GM10847 (cell line): Measurements from ENCODE around the gene AMPH.

Experiments
- POLR2A ChIP-seq: IDR thresholded peaks from 2 replicates; pipeline ENCODE4 v1.6.1; 2011; ENCODE audit not compliant: insufficient read length; ENCODE audit errors: extremely low read depth

The AMPH gene

DNA sequence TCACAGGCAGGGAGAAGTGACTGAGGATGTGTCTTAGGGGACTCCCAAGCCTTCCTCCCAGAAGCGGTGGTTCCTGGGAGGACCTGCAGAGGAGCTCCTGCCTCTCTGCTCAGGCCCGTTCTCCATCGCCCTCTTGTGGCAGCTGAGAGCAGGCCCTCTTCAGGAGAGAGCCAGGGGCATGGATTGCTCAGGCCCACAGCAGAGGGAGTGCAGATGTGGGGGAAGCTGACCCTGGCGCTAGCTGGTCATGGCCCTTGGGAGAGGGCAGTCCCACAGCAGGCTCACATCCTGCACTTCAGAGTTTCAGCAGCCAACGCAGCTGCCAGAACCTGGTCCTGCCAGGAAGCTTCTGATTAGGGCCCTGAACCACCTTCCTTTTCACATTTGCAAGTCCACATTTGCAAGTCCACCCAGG, 263.0 kb downstream of the AMPH start:
- no peak for TF ChIP-seq POLR2A

DNA sequence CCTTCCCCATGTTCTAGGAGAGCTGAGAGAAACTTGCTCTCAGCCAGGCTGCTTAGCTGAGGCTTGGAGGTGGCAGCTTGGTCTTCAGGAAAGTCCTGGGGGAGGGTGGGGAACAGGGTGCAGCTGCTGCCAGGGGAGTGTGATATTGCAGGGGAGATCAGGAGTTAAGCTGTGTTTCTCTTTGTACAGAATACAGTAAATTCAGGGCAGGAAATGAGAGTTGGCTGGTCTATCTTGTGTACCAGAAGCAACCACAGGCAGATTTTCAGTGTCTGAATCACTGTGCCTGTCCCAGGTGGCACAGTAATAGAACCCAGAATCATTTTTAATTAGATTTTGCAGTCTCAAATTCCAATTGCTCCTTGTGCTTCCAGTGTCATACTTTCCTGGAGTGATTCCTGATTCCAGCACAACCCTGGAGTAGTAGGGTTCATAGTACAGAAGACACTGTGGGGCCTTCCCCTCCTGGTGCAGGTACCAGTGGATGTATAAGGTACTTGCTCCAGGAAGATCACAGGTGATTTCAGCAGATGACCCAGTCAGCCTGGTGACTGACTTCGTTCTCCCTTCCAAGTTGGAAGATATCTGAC, 263.8 kb downstream of the AMPH start:
- no peak for TF ChIP-seq POLR2A

DNA sequence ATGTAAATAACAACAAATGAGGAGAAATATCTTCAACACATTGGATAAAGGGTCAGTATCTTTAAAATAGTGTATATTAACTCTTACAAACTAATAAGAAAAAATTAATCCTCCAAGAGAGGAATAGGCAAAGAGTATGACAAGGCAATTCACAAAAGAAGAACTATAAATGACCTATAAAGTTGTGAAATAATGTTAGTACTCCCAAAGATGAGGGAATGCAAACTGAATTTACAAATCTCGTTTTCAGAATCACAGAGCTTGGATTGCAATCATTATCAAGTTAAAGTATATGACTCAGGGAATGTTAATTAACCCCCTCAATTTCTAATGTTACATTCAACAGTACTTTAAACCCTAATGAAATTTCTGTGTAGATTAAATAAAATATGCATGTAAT, 270.4 kb downstream of the AMPH start:
- no peak for TF ChIP-seq POLR2A

DNA sequence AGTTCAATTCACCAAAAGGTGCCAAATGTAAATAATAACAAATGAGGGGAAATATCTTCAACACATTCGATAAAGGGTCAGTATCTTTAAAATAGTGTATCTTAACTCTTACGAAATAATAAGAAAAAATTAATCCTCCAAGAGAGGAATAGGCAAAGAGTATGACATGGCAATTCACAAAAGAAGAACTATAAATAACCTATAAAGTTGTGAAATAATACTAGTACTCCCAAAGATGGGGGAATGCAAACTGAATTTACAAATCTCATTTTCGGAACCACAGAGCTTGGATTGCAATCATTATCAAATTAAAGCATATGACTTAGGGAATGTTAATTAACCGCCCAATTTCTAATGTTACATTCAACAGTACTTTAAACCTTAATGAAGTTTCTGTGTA, 279.6 kb downstream of the AMPH start:
- TF ChIP-seq POLR2A = no peak

DNA sequence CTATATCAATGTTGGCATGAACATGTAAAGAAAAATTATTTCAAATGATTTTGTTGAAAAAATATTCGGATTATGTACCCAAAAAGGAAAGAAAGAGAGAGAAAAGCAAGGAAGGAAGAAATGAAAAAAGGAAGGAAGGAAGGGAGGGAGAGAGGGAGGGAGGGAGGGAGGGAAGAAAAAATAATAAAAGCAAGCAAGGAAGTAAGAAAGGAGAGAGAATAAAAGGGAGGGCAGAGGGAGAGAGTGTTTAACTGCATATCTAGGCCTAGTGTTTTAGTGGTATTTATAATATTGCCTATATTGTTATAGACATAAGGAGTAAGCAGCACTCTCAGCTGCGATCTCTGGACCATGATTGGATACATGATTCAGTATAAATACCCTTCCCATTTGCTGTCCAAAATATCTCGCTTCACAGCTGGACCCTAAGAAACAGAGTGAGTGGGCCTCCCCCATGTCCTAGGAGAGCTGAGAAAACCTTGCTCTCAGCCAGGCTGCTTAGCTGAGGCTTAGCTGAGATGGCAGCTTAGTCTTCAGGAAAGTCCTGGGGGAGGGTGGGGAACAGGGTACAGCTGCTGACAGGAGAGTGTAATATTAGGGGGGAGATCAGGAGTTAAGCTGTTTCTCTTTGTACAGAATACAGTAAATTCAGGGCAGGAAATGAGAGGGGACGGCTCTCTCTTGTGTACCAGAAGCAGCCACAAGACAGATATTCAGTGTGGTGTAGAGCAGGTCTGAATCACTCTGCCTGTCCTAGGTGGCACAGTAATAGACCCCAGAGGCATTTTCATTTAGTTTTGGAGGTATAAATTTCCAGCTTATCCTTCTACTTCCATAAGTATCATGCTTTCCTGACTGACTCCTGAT, 291.0 kb downstream of the AMPH start:
- no peak for TF ChIP-seq POLR2A

DNA sequence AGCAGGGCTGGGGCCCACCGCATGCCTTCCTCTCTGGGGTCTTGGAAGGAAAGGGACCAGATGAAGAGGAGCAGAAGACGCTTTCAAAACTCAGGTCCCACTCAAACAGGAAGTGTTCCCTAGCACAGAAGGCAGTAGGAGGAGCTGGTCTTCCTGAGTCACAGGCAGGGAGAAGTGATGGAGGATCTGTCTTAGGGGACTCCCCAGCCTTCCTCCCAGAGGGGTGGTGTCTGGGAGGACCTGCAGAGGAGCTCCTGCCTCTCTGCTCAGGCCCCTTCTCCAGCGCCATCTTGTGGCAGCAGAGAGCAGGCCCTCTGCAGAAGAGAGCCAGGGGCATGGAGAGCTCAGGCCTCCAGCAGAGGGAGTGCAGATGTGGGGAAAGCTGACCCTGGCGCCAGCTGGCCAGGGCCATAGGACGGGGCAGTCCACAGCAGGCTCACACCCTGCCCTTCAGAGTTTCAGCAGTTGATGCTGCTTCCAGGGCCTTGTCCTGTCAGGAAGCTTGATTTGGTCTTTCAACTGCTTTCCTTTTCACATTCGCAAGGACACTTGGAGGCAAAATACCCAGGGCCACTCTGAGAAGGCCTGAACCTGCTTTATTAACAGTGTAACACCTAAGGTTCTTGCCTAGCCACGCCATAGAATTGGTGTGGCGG, 295.6 kb downstream of the AMPH start:
- TF ChIP-seq POLR2A = no peak

DNA sequence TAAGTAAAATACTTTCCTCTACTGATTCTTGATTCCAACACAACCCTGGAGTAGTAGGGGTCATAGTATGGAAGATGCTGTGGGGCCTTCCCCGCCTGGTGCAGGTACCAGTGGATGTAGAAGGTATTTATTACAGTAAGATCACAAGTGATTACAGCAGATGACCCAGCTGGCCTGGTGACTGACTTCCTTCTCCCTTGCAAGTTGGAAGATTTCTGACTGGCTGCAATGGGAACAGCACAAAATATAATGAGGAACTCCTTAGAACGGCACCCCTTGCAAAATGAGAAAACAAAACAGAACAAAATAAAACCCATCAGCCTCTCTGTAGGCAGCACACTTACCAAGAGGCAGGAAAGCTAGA, 296.1 kb downstream of the AMPH start:
- no peak for TF ChIP-seq POLR2A

DNA sequence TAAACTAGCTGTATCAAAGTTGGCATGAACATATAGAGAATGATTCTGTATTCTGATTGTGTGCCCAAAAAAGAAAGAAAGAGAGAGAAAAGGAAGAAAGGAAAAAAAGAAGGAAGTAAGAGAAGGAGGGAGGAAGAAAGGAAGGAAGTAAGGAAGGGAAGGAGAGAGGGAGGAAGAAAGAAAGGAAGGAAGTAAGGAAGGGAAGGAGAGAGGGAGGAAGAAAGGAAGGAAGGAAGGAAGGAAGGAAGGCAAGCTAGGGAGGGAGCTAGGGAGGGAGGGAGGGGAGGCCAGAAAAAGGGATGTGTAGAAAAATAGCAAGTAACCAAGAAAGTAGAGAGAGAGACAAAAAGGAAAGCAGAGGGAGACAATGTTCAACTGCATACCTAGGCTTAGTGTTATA, 297.0 kb downstream of the AMPH start:
- TF ChIP-seq POLR2A = no peak
